ENCODE results near the gene GPR35. TPM values are rescaled to one million over a fixed set of nuclear protein-coding genes. Genes with fewer than 3 reads are reported as not detected.

GPR35 gene
- total RNA-seq (2014; rRNA removed; shearing (Covaris generic)): 0.13 TPM in 1 of 2 replicates, not detected in the other

- H3K27ac ChIP-seq: no peak within 1 kb of the TSS
- no peaks in the 10 kb centered on the region for H3K36me3 ChIP-seq
- peak; percentile 10 to 70 for DNase-seq (ENCODE audit: low read depth in 1 of 2, low spot score in 2 of 2)
- no peaks in the 10 kb centered on the region for H3K27me3 ChIP-seq (replicated peaks)
- H3K4me1 ChIP-seq (replicated peaks): 0 out of 2 replicates have a peak, but pooled peaks cover 3% of the 10 kb centered on the region
- no peak within 1 kb of the TSS for H3K4me3 ChIP-seq
- no peaks in the 10 kb centered on the region for H3K9me3 ChIP-seq (replicated peaks)
Measured at GRCh38 chr2:240624950-240625621, at the start of gene GPR35. Gene GPR35 (plus strand): TSS chr2:240625480. CDS start chr2:240629953, 4,473 bp downstream.

GRCh38 chr2:240576036-240576435 is 49.2 kb upstream of the GPR35 start:
- peaks cover 55% of the 10 kb centered on the region for H3K36me3 ChIP-seq
- H3K27ac ChIP-seq: no peak overlapping the region
- H3K9me3 ChIP-seq (replicated peaks): no peaks in the 10 kb centered on the region
- DNase-seq (ENCODE audit: low read depth in 1 of 2, low spot score in 2 of 2): no peak
- H3K4me1 ChIP-seq (replicated peaks): peaks cover 9% of the 10 kb centered on the region
- H3K4me3 ChIP-seq: no peak overlapping the region
- H3K27me3 ChIP-seq (replicated peaks): no peaks in the 10 kb centered on the region

- H3K27ac ChIP-seq: no peak overlapping the region
- no peak for DNase-seq (ENCODE audit: low read depth in 1 of 2, low spot score in 2 of 2)
- H3K9me3 ChIP-seq (replicated peaks): no peaks in the 10 kb centered on the region
- H3K4me3 ChIP-seq: no peak overlapping the region
- H3K36me3 ChIP-seq: peaks cover 59% of the 10 kb centered on the region
- no peaks in the 10 kb centered on the region for H3K27me3 ChIP-seq (replicated peaks)
- H3K4me1 ChIP-seq (replicated peaks): peaks cover 9% of the 10 kb centered on the region
Measured at GRCh38 chr2:240576436-240577205, 48.7 kb upstream of the GPR35 start.

- H3K4me3 ChIP-seq: no peak overlapping the region
- peaks cover 9% of the 10 kb centered on the region for H3K4me1 ChIP-seq (replicated peaks)
- no peaks in the 10 kb centered on the region for H3K27me3 ChIP-seq (replicated peaks)
- no peak overlapping the region for H3K27ac ChIP-seq
- peaks cover 59% of the 10 kb centered on the region for H3K36me3 ChIP-seq
- DNase-seq (ENCODE audit: low read depth in 1 of 2, low spot score in 2 of 2): no peak
- no peaks in the 10 kb centered on the region for H3K9me3 ChIP-seq (replicated peaks)
Measured at GRCh38 chr2:240577281-240578109, 47.8 kb upstream of the GPR35 start.

GRCh38 chr2:240578110-240578450 is 47.2 kb upstream of the GPR35 start:
- Histone ChIP-seq H3K4me3 (no peak overlapping the region), H3K27me3 (replicated peaks) (no peaks in the 10 kb centered on the region), H3K9me3 (replicated peaks) (no peaks in the 10 kb centered on the region), H3K36me3 (peaks cover 59% of the 10 kb centered on the region), H3K27ac (no peak overlapping the region), H3K4me1 (replicated peaks) (peaks cover 9% of the 10 kb centered on the region)
- DNase-seq (ENCODE audit: low read depth in 1 of 2, low spot score in 2 of 2): no peak

- Histone ChIP-seq H3K9me3 (replicated peaks) (no peaks in the 10 kb centered on the region), H3K36me3 (peaks cover 59% of the 10 kb centered on the region), H3K4me3 (no peak overlapping the region), H3K27ac (no peak overlapping the region), H3K4me1 (replicated peaks) (peaks cover 9% of the 10 kb centered on the region), H3K27me3 (replicated peaks) (no peaks in the 10 kb centered on the region)
- DNase-seq (ENCODE audit: low read depth in 1 of 2, low spot score in 2 of 2): no peak
Measured at GRCh38 chr2:240578488-240578887, 46.8 kb upstream of the GPR35 start.

GRCh38 chr2:240579071-240579762 is 46.1 kb upstream of the GPR35 start:
- no peak for DNase-seq (ENCODE audit: low read depth in 1 of 2, low spot score in 2 of 2)
- no peak overlapping the region for H3K27ac ChIP-seq
- H3K36me3 ChIP-seq: peaks cover 62% of the 10 kb centered on the region

GRCh38 chr2:240579771-240580614 is 45.3 kb upstream of the GPR35 start:
- Histone ChIP-seq H3K27me3 (replicated peaks) (no peaks in the 10 kb centered on the region), H3K4me3 (no peak overlapping the region), H3K36me3 (peaks cover 63% of the 10 kb centered on the region), H3K27ac (no peak overlapping the region), H3K9me3 (replicated peaks) (no peaks in the 10 kb centered on the region), H3K4me1 (replicated peaks) (peaks cover 13% of the 10 kb centered on the region)
- DNase-seq (ENCODE audit: low read depth in 1 of 2, low spot score in 2 of 2): peak in 1 of 2 experiments; percentile 12

More at GRCh38 chr2:240579071-240579762, 46.1 kb upstream of the GPR35 start:
- Histone ChIP-seq H3K27me3 (replicated peaks) (no peaks in the 10 kb centered on the region), H3K4me1 (replicated peaks) (peaks cover 9% of the 10 kb centered on the region), H3K9me3 (replicated peaks) (no peaks in the 10 kb centered on the region), H3K4me3 (no peak overlapping the region)

GRCh38 chr2:240581811-240582210 is 43.5 kb upstream of the GPR35 start:
- Histone ChIP-seq H3K9me3 (replicated peaks) (no peaks in the 10 kb centered on the region), H3K4me1 (replicated peaks) (peaks cover 19% of the 10 kb centered on the region), H3K27me3 (replicated peaks) (no peaks in the 10 kb centered on the region), H3K27ac (no peak overlapping the region), H3K36me3 (peaks cover 53% of the 10 kb centered on the region), H3K4me3 (no peak overlapping the region)
- no peak for DNase-seq (ENCODE audit: low read depth in 1 of 2, low spot score in 2 of 2)

- Histone ChIP-seq H3K4me1 (replicated peaks) (peaks cover 24% of the 10 kb centered on the region), H3K27me3 (replicated peaks) (no peaks in the 10 kb centered on the region), H3K9me3 (replicated peaks) (no peaks in the 10 kb centered on the region), H3K36me3 (peaks cover 45% of the 10 kb centered on the region), H3K4me3 (no peak overlapping the region), H3K27ac (no peak overlapping the region)
- DNase-seq (ENCODE audit: low read depth in 1 of 2, low spot score in 2 of 2): no peak
Measured at GRCh38 chr2:240582781-240583180, 42.5 kb upstream of the GPR35 start.

- no peaks in the 10 kb centered on the region for H3K27me3 ChIP-seq (replicated peaks)
- no peak overlapping the region for H3K27ac ChIP-seq
- H3K4me1 ChIP-seq (replicated peaks): peaks cover 24% of the 10 kb centered on the region
Measured at GRCh38 chr2:240583774-240584173, 41.5 kb upstream of the GPR35 start.

GRCh38 chr2:240584486-240585031 is 40.7 kb upstream of the GPR35 start:
- Histone ChIP-seq H3K9me3 (replicated peaks) (no peaks in the 10 kb centered on the region), H3K36me3 (peaks cover 29% of the 10 kb centered on the region), H3K4me1 (replicated peaks) (peaks cover 24% of the 10 kb centered on the region), H3K4me3 (no peak overlapping the region), H3K27me3 (replicated peaks) (no peaks in the 10 kb centered on the region), H3K27ac (no peak overlapping the region)
- no peak for DNase-seq (ENCODE audit: low read depth in 1 of 2, low spot score in 2 of 2)

More at GRCh38 chr2:240583774-240584173, 41.5 kb upstream of the GPR35 start:
- peaks cover 37% of the 10 kb centered on the region for H3K36me3 ChIP-seq
- no peaks in the 10 kb centered on the region for H3K9me3 ChIP-seq (replicated peaks)
- no peak for DNase-seq (ENCODE audit: low read depth in 1 of 2, low spot score in 2 of 2)
- no peak overlapping the region for H3K4me3 ChIP-seq

Measured in SJSA1 (cell line).